CD4-positive, CD25-positive, alpha-beta regulatory T cell (primary cell): Measurements from ENCODE around the gene ZBED1. TPM values are rescaled to one million over a fixed set of nuclear protein-coding genes. Genes with fewer than 3 reads are reported as not detected.
"Not testable (repeated sequence)": the region's sequence is repeated elsewhere in the genome, so short reads cannot be mapped to it uniquely, and the experiment has no call there.

Source experiments
- ATAC-seq, 2 donors: fragments of 150-1000 bp; cut with Tn5 transposase; one replicate each; pipeline ENCODE4 v1.10.0; 2021; ENCODE audit warnings: low read depth in 2 of 2, moderate number of reproducible peaks in 2 of 2, moderate library complexity in 1 of 2
- DNase-seq, 3 donors: peaks; one replicate each; pipeline versions ENCODE4 v3.0.0 to v3.0.0-alpha.2; 2012 to 2022; ENCODE audit warnings: mixed read lengths in 1 of 3
- H3K27ac ChIP-seq: one replicate; pipeline ENCODE4 v1.7.0; 2013; ENCODE audit warnings: mild to moderate bottlenecking, low read length; ENCODE audit not compliant: insufficient read depth, poor library complexity, severe bottlenecking
- H3K27me3 ChIP-seq: one replicate; pipeline ENCODE4 v1.7.0; 2013; ENCODE audit warnings: low read length; ENCODE audit not compliant: control insufficient read depth, insufficient read depth
- H3K36me3 ChIP-seq: one replicate; pipeline ENCODE4 v1.7.0; 2013; ENCODE audit warnings: mild to moderate bottlenecking, low read length, moderate library complexity; ENCODE audit not compliant: control insufficient read depth, insufficient read depth
- H3K4me1 ChIP-seq: 2 replicates; pipeline ENCODE4 v1.7.0; 2013; ENCODE audit warnings: mild to moderate bottlenecking, low read length; ENCODE audit not compliant: insufficient read depth, control insufficient read depth, poor library complexity, severe bottlenecking
- H3K4me3 ChIP-seq: one replicate; pipeline ENCODE4 v1.7.0; 2013; ENCODE audit warnings: low read depth, mild to moderate bottlenecking, low read length, moderate library complexity
- H3K9me3 ChIP-seq, 2 experiments: 1 replicate in 1 of 2; 2 replicates in 1 of 2; pipeline ENCODE4 v1.7.0; 2013; ENCODE audit warnings: low read length in 2 of 2, mild to moderate bottlenecking in 1 of 2, moderate library complexity in 1 of 2; ENCODE audit not compliant: control insufficient read depth in 2 of 2
- H3K27ac Mint-ChIP-seq, 3 donors: one replicate each; pipeline ENCODE4 v1.8.0; 2020 to 2022; ENCODE audit warnings: mild to moderate bottlenecking in 3 of 3, mixed read lengths in 3 of 3, moderate library complexity in 2 of 3
- H3K27me3 Mint-ChIP-seq: one replicate; pipeline ENCODE4 v1.8.0; 2022; ENCODE audit warnings: mild to moderate bottlenecking, mixed read lengths
- H3K36me3 Mint-ChIP-seq: one replicate; pipeline ENCODE4 v1.8.0; 2020; ENCODE audit warnings: mixed read lengths
- H3K4me1 Mint-ChIP-seq, 4 donors: one replicate each; pipeline ENCODE4 v1.8.0; 2020 to 2022; ENCODE audit warnings: mixed read lengths in 4 of 4, mild to moderate bottlenecking in 1 of 4
- H3K4me3 Mint-ChIP-seq, 4 donors: one replicate each; pipeline ENCODE4 v1.8.0; 2020 to 2022; ENCODE audit warnings: mild to moderate bottlenecking in 4 of 4, mixed read lengths in 4 of 4, moderate library complexity in 3 of 4
- H3K9me3 Mint-ChIP-seq, 7 donors: one replicate each; pipeline ENCODE4 v1.8.0; 2020 to 2022; ENCODE audit warnings: mixed read lengths in 7 of 7, mild to moderate bottlenecking in 3 of 7, moderate library complexity in 2 of 7
- polyA plus RNA-seq, 4 donors: library from polyadenylated mRNA; unstranded; fragments of 300-500 nt; fragmentation: Illumina TruSeq; gene quantifications; one replicate each; pipeline ENCODE4 v1.2.3, GENCODE V29; 2021
- total RNA-seq: library from RNA; stranded (reverse); gene quantifications from one replicate; pipeline ENCODE4 v1.2.3, GENCODE V29; 2022

The ZBED1 gene
- total and polyA plus RNA-seq, 5 donors from 2014 or later = 19.5 to 39.2 (median 32.5) TPM

DNA sequence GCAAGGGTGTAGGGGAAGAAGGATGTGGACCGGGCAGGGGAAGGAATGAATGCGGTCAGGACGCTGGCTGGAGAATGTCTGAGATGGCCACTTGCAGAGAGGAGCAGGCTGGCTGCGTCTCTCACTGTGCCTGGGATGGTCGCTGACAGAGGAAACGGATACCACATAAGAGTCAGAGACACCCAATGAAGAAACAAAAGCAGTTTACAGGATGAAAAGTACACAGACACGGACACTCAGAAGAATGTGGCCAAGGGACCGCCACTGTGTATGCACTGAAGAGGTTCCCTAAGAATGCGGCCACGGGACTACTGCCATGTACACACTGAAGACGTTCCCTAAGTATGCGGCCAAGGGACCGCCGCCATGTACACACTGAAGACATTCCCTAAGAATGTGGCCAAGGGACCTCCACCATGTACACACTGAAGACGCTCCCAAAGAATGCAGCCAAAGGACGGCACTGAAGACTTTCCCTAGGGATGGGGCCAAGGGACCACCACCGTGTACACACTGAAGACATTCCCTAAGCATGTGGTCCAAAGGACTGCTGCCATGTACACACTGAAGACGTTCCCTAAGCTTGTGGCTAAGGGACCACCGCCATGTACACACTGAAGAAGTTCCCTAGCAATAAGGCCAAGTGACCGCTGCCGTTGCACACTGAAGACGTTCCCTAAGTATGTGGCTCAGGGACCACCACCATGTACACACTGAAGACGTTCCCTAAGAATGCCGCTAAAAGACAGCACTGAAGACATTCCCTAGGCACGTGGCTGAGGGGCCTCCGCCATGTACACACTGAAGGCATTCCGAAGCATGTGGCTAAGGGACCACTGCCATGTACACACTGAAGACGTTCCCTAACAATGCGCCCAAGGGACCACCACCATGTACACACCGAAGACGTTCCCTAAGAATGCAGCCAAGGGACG, 32.2 kb downstream of the ZBED1 start:
- DNase-seq (no peak), ATAC-seq (no peak)
- Mint-ChIP-seq H3K4me3 (no peak overlapping the region), H3K36me3 (peaks cover 14% of the 10 kb centered on the region), H3K4me1 (peaks cover 0 to 11% (median 5%) of the 10 kb centered on the region in 4 donors), H3K27me3 (no peaks in the 10 kb centered on the region), H3K9me3 (peaks cover 0 to 4% (median 0%) of the 10 kb centered on the region in 7 donors), H3K27ac (peak overlapping the region in 1 of 3 donors; percentile 31)
- no peak overlapping the region for H3K27ac ChIP-seq
- H3K27me3 ChIP-seq = no peaks in the 10 kb centered on the region
- H3K4me1 ChIP-seq = no peaks in the 10 kb centered on the region
- H3K4me3 ChIP-seq = no peak overlapping the region
- H3K36me3 ChIP-seq = no peaks in the 10 kb centered on the region
- H3K9me3 ChIP-seq = peaks cover 0 to 2% of the 10 kb centered on the region in 2 experiments

- H3K4me1 Mint-ChIP-seq = peaks cover 0 to 16% (median 4%) of the 10 kb centered on the region in 4 donors
- no peak overlapping the region for H3K27ac Mint-ChIP-seq
- Histone ChIP-seq H3K4me1 (no peaks in the 10 kb centered on the region), H3K9me3 (peaks cover 0 to 2% of the 10 kb centered on the region in 2 experiments), H3K27ac (no peak overlapping the region), H3K4me3 (no peak overlapping the region), H3K27me3 (no peaks in the 10 kb centered on the region), H3K36me3 (no peaks in the 10 kb centered on the region)
- DNase-seq (no peak), ATAC-seq (no peak)
- no peaks in the 10 kb centered on the region for H3K27me3 Mint-ChIP-seq
- peaks cover 0 to 4% (median 0%) of the 10 kb centered on the region in 7 donors for H3K9me3 Mint-ChIP-seq
- no peak overlapping the region for H3K4me3 Mint-ChIP-seq
- peaks cover 14% of the 10 kb centered on the region for H3K36me3 Mint-ChIP-seq
These were observed 33.7 kb downstream of the ZBED1 start for GRCh38 chrX:2466876-2467656.

DNA sequence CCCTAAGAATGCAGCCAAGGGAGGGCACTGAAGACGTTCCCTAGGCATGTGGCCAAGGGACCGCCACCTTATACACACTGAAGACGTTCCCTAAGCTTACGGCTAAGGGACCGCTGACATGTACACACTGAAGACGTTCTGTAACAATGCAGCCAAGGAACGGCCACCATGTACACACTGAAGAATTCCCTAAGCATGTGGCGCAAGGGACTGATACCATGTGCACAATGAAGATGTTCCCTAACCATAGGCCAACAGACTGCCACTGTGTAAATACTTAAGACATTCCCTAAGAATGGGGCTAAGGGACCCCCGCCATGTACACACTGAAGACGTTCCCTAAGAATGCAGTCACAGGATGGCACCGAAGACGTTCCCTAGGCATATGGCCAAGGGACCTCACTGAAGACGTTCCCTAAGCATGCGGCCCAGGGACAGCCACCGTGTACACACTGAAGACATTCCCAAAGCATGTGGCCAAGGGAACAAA, 36.1 kb downstream of the ZBED1 start:
- Histone ChIP-seq H3K36me3 (no peaks in the 10 kb centered on the region), H3K27me3 (no peaks in the 10 kb centered on the region), H3K4me3 (no peak overlapping the region), H3K9me3 (peaks cover 0 to 1% of the 10 kb centered on the region in 2 experiments), H3K27ac (no peak overlapping the region), H3K4me1 (no peaks in the 10 kb centered on the region)
- Mint-ChIP-seq H3K27ac (no peak overlapping the region), H3K27me3 (no peaks in the 10 kb centered on the region), H3K9me3 (peaks cover 0 to 4% (median 0%) of the 10 kb centered on the region in 7 donors), H3K4me3 (no peak overlapping the region), H3K36me3 (peaks cover 14% of the 10 kb centered on the region), H3K4me1 (peaks cover 0 to 20% (median 2%) of the 10 kb centered on the region in 4 donors)
- no peak for ATAC-seq
- no peak for DNase-seq

DNA sequence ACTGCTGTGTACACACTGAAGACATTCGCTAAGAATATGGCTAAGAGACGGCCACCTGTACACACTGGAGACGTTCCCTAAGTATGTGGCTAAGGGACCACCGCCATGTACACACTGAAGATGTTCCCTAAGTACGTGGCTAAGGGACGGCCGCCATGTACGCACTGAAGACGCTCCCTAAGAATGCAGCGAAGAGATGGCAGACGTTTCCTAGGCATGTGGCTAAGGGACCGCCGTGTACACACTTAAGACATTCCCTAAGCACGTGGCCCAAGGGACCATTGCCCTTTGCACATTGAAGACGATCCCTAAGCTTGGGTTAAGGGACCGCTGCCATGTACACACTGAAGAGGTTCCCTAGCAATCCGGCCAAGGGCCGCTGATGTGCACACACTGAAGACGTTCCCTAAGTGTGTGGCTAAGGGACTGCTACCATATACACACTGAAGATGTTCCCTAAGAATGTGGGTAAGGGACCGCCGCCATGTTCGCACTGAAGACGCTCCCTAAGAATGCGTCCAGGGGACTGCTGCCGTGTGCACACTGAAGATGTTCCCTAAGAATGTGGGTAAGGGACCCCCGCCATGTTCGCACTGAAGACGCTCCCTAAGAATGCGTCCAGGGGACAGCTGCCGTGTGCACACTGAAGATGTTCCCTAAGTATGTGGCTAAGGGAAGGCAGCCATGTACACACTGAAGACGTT, 36.7 kb downstream of the ZBED1 start:
- Histone ChIP-seq H3K4me3 (no peak overlapping the region), H3K27ac (no peak overlapping the region), H3K27me3 (no peaks in the 10 kb centered on the region), H3K4me1 (no peaks in the 10 kb centered on the region), H3K9me3 (no peaks in the 10 kb centered on the region), H3K36me3 (no peaks in the 10 kb centered on the region)
- Mint-ChIP-seq H3K4me3 (no peak overlapping the region), H3K4me1 (peaks cover 0 to 23% (median 4%) of the 10 kb centered on the region in 4 donors), H3K27me3 (no peaks in the 10 kb centered on the region), H3K9me3 (peaks cover 0 to 4% (median 0%) of the 10 kb centered on the region in 7 donors), H3K27ac (no peak overlapping the region), H3K36me3 (peaks cover 10% of the 10 kb centered on the region)
- DNase-seq = no peak
- no peak for ATAC-seq

DNA sequence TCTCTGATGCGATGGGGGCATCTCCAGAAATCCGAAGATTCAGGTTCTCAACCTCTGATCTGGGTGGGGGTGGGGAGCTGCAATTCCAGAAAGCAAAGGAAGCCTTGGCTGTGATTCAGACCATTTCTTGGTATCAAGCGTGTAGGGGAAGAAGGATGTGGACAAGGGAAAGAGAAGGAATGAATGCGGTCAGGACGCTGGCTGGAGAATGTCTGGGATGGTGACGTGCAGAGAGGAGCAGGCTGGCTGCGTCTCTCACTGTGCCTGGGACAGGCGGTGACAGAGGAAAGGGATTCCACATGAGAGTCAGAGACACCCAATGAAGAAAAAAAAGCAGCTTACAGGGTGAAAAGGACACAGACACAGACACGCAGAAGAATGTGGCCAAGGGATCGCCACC, 37.3 kb downstream of the ZBED1 start:
- H3K4me3 ChIP-seq, H3K27me3 Mint-ChIP-seq, ATAC-seq, H3K4me3 Mint-ChIP-seq, H3K36me3 ChIP-seq, H3K9me3 Mint-ChIP-seq, H3K36me3 Mint-ChIP-seq, H3K9me3 ChIP-seq, H3K27ac ChIP-seq, H3K4me1 ChIP-seq, H3K27me3 ChIP-seq, DNase-seq, H3K27ac Mint-ChIP-seq: not testable (repeated sequence)
- H3K4me1 Mint-ChIP-seq = peaks cover 0 to 23% (median 2%) of the 10 kb centered on the region in 4 donors

- DNase-seq = no peak
- ATAC-seq = no peak
These were observed 38.0 kb downstream of the ZBED1 start for GRCh38 chrX:2462780-2463179.

GRCh38 chrX:2462074-2462473, 38.7 kb downstream of the ZBED1 start:
- DNase-seq (no peak), ATAC-seq (no peak)
- Mint-ChIP-seq H3K4me3 (no peak overlapping the region), H3K36me3 (peaks cover 6% of the 10 kb centered on the region), H3K9me3 (no peaks in the 10 kb centered on the region), H3K4me1 (peaks cover 0 to 16% (median 2%) of the 10 kb centered on the region in 4 donors), H3K27me3 (no peaks in the 10 kb centered on the region), H3K27ac (peak overlapping the region in 2 of 3 donors; percentile 20 to 80)
- Histone ChIP-seq H3K27me3 (no peaks in the 10 kb centered on the region), H3K4me1 (no peaks in the 10 kb centered on the region), H3K27ac (no peak overlapping the region), H3K9me3 (no peaks in the 10 kb centered on the region), H3K4me3 (no peak overlapping the region), H3K36me3 (no peaks in the 10 kb centered on the region)

More at GRCh38 chrX:2462780-2463179, 38.0 kb downstream of the ZBED1 start:
- no peaks in the 10 kb centered on the region for H3K36me3 ChIP-seq
- H3K36me3 Mint-ChIP-seq = peaks cover 6% of the 10 kb centered on the region
- no peaks in the 10 kb centered on the region for H3K27me3 Mint-ChIP-seq
- H3K27ac ChIP-seq = no peak overlapping the region
- H3K4me1 ChIP-seq = no peaks in the 10 kb centered on the region
- H3K4me3 Mint-ChIP-seq = peak overlapping the region in 1 of 4 donors; percentile 21
- H3K4me1 Mint-ChIP-seq = peaks cover 0 to 19% (median 2%) of the 10 kb centered on the region in 4 donors
- H3K27ac Mint-ChIP-seq = no peak overlapping the region
- no peaks in the 10 kb centered on the region for H3K9me3 Mint-ChIP-seq
- H3K4me3 ChIP-seq = no peak overlapping the region
- no peaks in the 10 kb centered on the region for H3K27me3 ChIP-seq
- no peaks in the 10 kb centered on the region for H3K9me3 ChIP-seq
